GM21526 (cell line): Measurements from ENCODE around the gene CFAP107.

Experiments used
- ATAC-seq: cut with Tn5 transposase; IDR thresholded peaks from one replicate; pipeline ENCODE4 v1.9.1; 2021; ENCODE audit warnings: moderate library complexity; ENCODE audit not compliant: unreplicated experiment, low FRiP score

Gene CFAP107

DNA sequence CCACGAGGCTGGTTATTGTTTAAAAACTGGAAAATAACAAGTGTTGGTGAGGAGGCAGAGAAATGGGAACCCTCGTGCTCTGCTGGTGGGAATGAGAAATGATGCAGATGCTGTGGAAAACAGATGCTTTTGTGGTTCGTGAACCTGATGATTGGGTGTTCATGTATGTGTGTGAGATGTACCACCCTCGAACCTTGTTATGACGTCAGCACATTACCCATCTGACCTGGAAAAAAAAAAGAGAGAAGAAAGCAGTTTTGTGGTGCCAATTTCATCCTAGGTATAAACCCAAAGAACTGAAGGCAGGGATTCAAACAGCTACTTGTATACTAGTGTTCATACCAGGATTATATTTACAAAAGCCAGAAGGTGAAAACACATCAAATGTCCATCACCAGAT lies 6.4 kb upstream of the CFAP107 start:
- no peak for ATAC-seq

DNA sequence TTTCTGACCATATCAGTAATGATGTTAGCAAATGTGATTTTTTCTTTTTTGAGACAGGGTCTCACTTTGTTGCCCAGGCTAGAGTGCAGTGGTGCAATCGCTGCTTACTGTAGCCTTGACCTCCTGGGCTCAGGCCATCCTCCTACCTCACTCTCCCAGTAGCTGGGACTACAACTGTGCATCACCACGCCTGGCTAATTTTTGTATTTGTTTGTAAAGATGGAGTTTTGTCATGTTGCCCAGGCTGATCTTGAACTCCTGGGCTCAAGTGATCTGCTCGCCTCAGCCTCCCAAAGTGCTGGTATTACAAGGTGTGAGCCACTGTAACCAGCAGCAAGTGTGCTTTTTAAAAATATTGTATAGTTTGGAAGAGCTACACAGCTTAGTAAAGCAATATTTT lies 4.1 kb upstream of the CFAP107 start:
- ATAC-seq, result no peak

DNA sequence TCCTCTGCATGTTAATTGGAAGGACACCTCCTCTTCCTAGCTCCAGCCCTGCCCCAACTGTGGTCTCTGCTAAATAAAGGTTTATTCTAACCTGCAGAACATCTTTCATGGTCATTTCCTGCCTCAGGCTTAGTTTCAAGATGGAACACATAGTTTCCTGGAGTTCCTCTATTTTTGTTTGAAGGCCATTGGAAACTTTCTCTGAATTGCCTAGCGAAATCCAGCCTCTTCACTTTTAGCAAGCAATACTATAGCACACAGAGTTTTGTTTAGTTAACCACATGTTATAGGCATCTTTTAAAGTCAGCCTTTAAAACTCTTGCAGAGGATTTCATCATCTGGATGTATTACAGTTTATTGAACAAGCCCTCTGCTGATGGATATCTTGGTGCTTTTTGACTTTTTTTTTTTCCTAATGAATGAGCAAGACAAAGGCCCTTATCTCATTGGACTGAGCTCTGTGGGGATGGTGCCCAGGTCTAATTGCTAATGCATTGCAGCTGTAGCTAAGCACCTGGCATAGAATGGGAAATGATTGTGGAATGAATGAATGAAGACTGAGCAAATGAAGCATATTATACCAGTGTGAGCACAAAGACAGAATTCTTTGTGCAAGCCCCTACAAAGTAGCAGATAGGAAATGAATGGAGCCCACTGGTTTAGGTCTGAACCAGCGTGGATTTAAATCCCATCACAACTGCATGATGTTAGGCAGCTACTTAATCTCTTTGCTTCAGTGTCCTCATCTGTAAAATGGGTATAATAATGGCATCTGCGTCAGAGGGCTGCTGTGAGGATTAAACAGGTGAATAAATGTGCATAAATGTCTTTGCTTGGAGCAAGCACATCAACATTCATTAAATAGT lies 641 bp upstream of the CFAP107 start:
- ATAC-seq, result no peak

DNA sequence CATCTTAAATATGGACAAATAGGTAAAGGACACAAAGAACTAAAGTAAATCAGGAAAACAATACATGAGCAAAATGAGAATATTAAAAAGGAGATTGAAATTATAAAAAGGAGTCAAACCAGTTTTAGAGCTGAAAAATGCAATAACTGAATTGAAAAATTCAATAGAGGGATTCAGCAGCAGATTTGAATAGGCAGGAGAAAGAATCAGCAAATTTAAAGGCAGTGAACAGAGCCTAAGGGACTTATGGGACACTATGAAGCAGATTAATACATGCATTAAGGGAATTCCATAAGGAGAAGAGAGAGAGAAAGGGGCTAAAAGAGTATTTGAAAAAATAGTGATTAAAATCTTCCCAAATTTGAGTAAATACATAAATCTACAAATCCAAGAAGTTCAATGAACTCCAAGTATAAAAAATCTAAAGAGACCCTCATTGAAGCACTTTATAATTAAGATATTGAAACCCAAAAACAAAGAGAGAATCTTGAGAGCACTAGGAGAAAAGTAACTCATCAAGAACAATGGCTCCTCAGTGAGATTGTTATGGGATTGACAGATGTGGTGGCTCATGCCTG lies 2.9 kb downstream of the CFAP107 start:
- ATAC-seq, result no peak

DNA sequence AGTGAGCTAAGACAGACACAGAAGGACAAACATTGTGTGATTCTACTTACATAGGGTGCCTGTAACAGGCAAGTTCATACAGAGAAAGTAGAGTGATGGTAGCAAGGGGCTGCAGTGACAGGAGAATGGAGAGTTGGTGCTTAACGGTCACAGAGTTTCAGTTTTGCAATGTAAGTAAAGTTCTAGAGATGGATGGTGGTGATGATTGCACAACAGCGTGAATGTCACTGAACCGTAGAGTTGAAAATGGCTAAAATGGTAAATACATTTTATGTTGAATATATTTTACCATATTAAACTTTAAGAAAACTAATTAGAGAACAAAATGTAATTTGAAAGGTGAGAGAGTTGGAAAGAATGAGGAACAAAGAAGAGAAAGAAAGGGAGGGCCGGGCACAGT lies 8.7 kb downstream of the CFAP107 start:
- no peak for ATAC-seq

DNA sequence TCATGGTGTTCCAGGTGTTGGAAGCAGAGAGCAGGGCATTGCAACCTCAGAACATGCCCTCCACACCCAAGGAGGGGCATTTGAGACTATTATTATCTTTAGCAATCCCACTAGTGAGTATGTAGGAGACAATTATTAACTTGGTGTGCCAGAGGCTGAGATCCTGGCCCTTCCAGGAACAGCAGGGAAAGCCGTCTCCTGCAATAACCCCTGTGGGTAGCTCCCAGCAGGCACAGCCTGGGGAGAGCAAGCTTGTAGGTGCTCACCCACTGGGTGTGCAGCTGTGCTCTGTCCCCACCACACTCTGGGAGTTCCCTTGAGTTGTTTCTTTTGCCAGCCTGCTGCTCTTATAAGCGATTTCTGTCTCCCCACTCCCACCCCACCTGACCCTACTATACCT lies 10.3 kb downstream of the CFAP107 start:
- no peak for ATAC-seq

DNA sequence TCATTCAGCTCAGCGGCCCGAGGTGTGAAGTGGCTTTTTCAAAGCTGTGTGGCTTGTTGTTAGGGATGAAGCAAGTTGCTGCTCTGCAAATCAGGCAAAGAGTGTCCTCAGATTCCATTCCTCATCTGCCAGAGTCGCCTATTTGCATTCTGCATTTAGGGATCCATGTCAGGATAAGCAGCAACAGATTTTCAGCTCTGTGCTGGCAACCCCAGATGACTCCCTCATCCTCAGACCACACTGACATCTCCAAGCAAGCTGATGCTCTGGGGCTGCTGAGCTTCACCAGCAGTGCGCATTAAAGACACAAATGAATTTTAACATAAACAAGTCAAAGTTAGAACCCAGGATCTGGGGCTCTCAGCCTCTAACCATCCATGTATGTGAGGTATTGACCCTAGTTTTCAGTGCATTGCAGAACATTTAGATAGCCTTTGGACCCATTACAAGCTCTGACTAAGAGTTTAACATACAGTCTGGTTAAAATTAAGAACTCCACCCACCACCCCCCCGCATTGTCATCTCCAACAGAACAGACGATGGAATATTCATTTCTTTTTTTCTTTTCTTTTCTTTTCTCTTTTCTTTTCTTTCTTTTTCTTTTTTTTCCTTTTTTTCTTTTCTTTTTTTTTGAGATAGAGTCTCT lies 10.9 kb downstream of the CFAP107 start:
- no peak for ATAC-seq

DNA sequence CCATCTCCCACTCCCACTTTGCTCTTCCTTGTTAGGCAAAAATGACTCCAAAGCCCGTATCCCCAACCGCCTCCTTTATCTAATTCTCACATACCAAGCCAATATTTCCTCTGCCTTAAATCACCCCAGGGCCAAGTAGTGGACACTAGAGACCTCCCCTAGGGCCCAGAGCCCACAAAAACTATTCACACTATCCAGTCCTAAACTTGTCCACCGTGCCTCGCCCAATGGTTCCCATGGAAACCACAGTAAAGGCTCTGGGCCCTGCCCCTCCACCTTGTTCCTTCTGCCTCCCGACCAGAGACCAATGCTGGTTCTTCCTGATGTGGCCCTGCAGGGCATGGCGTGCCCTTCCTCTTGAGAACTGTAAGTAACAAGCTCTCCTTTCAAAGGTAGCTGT lies 11.8 kb downstream of the CFAP107 start:
- ATAC-seq, result no peak

DNA sequence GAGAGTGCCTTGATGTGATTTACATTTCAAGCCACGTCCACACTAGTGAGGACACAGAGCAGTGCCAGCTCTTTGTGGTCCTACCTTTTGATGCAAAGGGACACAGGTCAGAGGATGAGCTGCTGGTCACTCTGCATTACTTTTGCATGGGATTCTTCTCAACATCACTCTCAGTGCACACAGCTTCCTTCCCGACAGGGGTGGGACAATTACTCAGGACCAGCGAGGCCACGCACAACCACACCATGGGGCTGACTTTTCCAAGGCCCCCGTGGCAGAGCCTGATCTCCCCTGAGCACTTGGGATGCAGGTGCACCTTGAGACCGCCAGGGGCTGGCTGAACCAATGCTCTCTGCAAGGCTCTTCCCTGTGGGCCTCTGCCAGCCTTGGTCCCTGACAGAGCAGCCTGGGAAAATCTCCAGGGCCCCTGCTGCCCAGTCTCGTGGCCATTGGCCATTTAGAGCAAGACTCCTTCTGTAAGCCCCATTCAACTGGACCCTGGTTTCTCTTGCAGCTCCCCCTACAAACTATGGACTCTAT lies 14.3 kb downstream of the CFAP107 start:
- ATAC-seq, result no peak

DNA sequence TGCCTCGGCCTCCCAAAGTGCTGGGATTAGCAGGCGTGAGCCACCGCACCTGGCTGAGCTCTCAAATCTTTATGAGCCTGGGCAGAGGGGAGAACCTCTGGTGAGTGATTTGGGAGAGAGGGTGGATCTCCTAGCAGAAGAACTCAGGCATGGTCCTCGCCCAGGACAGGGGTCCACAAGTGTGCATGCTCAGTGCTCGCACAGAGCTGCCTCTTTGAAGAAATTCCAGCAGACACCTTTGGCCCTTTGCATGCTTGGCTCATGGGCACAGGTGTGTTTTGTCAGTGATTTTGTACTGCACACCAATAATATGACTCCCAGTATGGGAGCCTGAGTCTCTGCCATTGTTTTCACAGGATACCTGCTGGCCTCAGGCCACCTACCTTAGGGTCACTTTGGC lies 15.8 kb downstream of the CFAP107 start:
- ATAC-seq, result no peak

DNA sequence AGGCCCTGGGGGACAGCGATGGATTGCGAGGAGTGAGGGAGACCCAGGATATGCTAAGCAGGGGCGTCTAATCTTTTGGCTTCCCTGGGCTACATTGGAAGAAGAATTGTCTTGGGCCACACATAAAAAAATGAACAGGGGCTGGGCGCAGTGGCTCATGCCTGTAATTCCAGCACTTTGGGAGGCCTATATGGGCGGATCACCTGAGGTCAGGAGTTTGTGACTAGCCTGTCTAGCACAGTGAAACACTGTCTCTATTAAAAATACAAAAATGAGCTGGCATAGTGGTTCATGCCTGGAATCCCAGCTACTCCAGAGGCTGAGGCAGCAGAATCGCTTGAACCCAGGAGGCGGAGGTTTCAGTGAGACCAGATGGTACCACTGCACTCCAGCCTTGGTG lies 16.8 kb downstream of the CFAP107 start:
- no peak for ATAC-seq

DNA sequence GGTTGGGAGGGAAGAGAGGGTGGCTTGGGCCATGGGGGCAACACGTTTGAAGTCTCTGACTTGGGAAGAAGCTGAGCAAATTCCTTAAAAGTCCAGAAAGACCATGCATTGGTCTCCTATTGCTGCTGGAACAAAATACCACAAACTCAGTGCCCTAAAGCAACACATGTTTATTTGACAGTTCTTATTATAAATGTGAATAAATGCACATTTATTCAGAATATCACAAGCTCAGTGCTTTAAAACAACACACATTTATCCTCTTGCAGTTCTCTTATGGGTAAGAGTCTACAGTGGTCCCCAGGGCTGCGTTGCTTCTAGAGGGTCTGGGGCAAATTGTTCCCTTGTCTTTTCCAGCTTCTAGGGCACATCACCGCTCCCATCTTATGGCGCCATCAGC lies 17.5 kb downstream of the CFAP107 start:
- no peak for ATAC-seq

DNA sequence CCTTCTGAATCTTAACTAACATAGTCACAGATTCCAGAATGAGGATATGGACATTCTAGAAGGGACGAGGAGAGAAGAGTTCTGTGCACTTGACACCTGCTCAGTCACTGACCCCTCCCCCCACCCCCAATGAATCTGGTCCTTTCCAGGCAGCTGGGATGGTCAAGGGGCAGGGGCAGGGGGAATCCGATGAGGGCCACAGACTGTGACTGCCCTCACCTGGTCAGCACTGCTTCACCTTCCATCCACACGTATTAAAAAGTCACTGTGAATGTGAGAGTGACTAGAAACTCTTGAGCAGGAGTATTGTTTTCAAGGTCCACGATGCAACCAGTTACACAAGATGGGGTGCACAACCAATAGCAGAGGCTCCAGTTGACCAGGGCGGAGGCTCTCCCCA lies 18.0 kb downstream of the CFAP107 start:
- ATAC-seq, result no peak

DNA sequence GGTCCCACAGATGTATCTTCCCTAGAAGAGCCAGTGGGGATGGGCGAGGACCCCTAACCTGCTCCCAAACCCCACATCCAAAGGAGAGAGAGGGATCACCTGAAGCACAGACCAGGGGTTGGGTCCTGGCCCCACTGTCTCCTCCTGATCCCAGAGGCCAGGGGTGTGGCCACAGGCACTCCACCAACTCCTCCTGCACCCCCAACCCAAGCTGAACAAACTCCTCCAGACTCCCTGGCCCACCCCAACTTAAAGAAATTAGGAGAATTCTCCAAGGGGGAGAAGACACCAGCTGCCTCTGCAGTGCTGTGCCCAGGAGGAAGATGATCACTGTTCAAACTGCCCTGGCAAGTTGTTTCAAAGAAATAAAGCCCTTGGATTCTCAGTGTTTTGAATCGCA lies 23.0 kb downstream of the CFAP107 start:
- no peak for ATAC-seq

DNA sequence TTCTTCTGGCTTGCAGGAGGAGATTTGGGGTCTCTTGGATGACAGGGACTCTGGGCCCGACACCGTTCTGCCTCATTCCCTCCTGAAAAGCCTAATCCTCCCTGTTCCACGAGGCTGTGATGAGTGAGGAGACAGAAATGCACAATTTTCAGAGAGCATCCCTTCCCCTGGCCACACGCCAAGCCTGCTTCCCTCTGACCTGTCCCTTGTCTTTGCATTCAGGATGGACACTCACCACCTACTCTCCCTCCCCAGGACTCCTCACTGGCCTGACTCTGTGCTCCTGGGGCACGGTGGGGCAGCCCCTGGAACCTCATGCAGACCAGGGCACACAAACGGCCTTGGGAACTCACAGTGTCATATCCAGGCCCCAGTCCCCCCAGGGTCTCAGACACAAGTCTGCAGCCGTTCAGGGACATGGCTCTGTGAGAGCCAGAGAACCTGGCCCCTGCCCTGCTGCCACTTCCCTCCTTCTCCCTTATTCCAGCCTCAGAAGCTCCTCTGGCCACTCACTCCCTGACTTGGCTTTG lies 24.0 kb downstream of the CFAP107 start:
- ATAC-seq, result no peak

DNA sequence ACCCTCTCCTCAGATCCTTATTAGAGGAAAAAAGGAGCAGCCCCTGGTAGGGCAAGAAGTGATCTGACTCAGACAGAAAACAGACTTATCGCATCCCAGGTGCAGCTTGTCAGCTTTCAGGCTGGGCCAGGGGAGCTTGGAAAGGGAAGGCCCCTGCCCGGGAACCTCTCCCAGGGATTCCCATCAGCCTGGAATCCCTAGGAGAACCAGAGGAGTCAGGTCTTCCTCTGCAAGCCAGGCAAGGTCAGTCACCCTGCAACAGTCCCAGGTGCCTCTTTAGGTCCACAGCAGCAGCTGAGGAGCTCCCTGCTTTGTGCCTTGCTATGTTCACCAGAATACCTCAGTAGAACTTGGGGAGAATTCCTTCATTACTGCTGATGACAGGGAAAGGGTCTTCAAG lies 24.6 kb downstream of the CFAP107 start:
- no peak for ATAC-seq

DNA sequence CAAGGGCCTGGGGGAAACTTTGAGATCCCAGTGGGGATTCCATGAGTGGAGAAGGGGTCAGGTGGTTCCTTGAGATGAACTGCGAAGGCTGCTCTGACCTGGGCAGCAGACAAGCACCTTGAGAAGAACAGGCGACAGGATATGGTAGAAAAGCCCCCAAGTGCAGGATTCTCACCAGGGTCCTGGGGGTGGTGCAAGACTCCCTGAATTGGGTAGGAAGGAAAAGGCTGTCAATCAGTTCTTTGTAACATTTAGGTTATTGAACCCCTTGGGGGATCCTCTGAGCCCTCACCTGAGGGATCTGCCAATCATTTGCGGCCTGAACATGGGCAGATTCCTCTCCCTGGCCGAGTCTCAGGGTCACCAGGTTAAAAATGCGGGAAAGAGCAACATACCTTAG lies 25.2 kb downstream of the CFAP107 start:
- no peak for ATAC-seq

DNA sequence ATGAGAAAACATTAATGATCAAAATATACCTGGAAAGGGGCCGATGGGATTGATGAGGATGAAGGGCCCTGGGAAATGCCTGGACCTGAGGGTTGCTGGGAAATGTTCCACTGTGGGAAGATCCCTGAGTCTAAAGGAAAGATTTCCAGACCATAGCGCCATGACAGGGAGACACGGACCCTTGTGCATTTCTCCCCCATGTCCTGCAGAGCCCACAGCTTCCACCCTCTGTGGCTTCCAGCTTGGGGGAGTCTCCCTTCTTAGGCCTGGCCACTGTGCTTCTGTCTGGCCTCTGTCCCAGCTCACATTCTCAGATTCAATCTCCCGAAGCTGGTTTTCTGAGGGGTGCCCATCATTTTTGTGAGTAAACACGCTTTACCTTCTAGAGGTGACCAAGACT lies 26.5 kb downstream of the CFAP107 start:
- no peak for ATAC-seq

DNA sequence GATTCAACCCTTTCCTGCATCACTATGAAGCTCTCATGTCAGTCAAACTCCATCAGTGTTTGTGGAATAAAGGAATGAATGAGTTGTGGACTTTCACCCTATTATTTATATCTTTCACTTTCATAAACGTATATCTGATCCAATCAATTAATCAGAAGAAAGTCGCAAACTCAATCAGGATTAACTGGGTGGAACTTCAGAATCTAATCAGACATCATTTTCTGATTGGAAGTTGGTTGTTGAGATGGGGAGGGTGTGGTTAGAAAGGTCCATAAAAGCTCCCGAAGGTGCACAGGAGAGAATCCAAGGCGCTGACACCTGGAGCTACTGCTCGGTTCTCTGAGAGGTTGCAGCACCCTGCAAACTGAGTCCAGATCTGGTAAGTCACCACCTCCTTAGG lies 27.4 kb downstream of the CFAP107 start, which contains the start of gene PRAMEF12:
Gene PRAMEF12, plus strand, starts transcription at position 301 of the 400 bp plus-strand sequence. CDS start 1,130 bp downstream, outside the sequence.
- ATAC-seq, result no peak

DNA sequence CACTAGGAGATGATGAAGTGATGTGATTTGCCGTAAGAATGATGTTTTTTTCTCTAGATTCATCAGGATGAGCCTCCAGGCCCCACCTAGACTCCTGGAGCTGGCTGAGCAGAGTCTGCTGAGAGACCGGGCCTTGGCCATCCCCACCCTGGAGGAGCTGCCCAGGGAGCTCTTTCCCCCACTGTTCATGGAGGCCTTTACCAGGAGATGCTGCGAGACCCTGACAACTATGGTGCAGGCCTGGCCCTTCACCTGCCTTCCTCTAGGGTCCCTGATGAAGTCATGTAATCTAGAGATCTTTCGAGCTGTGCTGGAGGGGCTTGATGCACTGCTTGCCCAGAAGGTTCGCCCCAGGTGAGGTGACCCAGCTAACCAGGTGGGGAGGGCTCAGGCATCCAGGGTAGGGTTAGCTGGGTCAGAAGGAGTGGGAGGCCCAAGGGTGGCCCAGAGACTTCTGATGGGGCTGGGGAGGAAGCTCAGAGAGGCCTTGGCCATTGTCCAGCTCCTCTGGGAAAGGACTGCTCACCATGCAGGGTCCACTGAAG lies 28.9 kb downstream of the CFAP107 start:
- no peak for ATAC-seq

DNA sequence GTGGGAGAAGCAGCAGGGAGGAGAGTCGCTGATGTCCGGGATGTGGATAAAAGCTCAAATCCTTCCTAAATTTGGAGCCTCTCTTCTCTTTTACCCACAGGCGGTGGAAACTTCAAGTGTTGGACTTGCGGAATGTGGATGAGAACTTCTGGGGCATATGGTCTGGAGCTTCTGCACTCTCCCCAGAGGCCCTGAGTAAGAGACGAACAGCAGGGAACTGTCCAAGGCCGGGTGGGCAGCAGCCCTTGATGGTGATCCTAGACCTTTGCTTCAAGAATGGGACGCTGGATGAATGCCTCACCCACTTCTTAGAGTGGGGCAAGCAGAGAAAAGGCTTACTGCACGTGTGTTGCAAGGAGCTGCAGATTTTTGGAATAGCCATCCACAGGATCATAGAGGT lies 29.4 kb downstream of the CFAP107 start:
- ATAC-seq, result no peak
